HL-60/S4 treated with retinoic acid at 250 ng/mL for 4 days and 3 days (cell line): ENCODE data around the gene ZBTB24.

ENCODE experiments used
- in situ Hi-C: fragments of 300-500 bp; cut with MboI; formaldehyde crosslinking; loops from 2 replicates; pipeline ENCODE4 v1.7.0; 2022; ENCODE audit warnings: low sequenced_read_pairs

ZBTB24 gene

GRCh38 chr6:109482905-109483734, at the start of gene ZBTB24:
TSS of gene ZBTB24 (minus strand) at chr6:109483219. CDS start at chr6:109482026, 1,193 bp downstream.
- in situ Hi-C loops, result no loop called here

- in situ Hi-C loops, result loop anchor here (25.0 kb wide), 1 partner anchor 856 kb away; no protein-coding TSS in a partner anchor
Measured at GRCh38 chr6:109531446-109531845, 48.4 kb upstream of the ZBTB24 start.

- in situ Hi-C loops, result loop anchor here (10.0 to 25.0 kb wide), 2 partner anchors 517 to 859 kb away; no protein-coding TSS in a partner anchor
Measured at GRCh38 chr6:109527989-109528388, 45.0 kb upstream of the ZBTB24 start.

GRCh38 chr6:109526905-109527628, 44.0 kb upstream of the ZBTB24 start:
- in situ Hi-C loops, result loop anchor here (10.0 to 25.0 kb wide), 2 partner anchors 518 to 860 kb away; no protein-coding TSS in a partner anchor

GRCh38 chr6:109524129-109524528, 41.1 kb upstream of the ZBTB24 start:
- in situ Hi-C loops, result loop anchor here (10.0 kb wide), 1 partner anchor 521 kb away; no protein-coding TSS in a partner anchor

GRCh38 chr6:109523478-109523877, 40.5 kb upstream of the ZBTB24 start:
- in situ Hi-C loops, result loop anchor here (10.0 kb wide), 1 partner anchor 521 kb away; no protein-coding TSS in a partner anchor

- in situ Hi-C loops, result loop anchor here (10.0 kb wide), 1 partner anchor 524 kb away; no protein-coding TSS in a partner anchor
Measured at GRCh38 chr6:109521080-109521479, 38.1 kb upstream of the ZBTB24 start.

- in situ Hi-C loops, result loop anchor here (10.0 kb wide), 1 partner anchor 525 kb away; no protein-coding TSS in a partner anchor
Measured at GRCh38 chr6:109519647-109520046, 36.6 kb upstream of the ZBTB24 start.

- in situ Hi-C loops, result no loop called here
Measured at GRCh38 chr6:109516929-109517328, 33.9 kb upstream of the ZBTB24 start.

GRCh38 chr6:109515781-109516409, 32.9 kb upstream of the ZBTB24 start:
- in situ Hi-C loops, result no loop called here

- in situ Hi-C loops, result no loop called here
Measured at GRCh38 chr6:109514946-109515345, 31.9 kb upstream of the ZBTB24 start.

GRCh38 chr6:109513571-109514071, 30.6 kb upstream of the ZBTB24 start:
- in situ Hi-C loops, result no loop called here

GRCh38 chr6:109512271-109512817, 29.3 kb upstream of the ZBTB24 start:
- in situ Hi-C loops, result no loop called here

GRCh38 chr6:109511832-109512231, 28.8 kb upstream of the ZBTB24 start:
- in situ Hi-C loops, result no loop called here

- in situ Hi-C loops, result no loop called here
Measured at GRCh38 chr6:109510358-109510757, 27.3 kb upstream of the ZBTB24 start.

- in situ Hi-C loops, result no loop called here
Measured at GRCh38 chr6:109508166-109508860, 25.3 kb upstream of the ZBTB24 start.

- in situ Hi-C loops, result no loop called here
Measured at GRCh38 chr6:109507490-109508072, 24.6 kb upstream of the ZBTB24 start.

GRCh38 chr6:109506841-109507240, 23.8 kb upstream of the ZBTB24 start:
- in situ Hi-C loops, result no loop called here

- in situ Hi-C loops, result no loop called here
Measured at GRCh38 chr6:109506314-109506713, 23.3 kb upstream of the ZBTB24 start.
